GM18867 (cell line): ENCODE measurements around the gene TNFAIP3.

Source experiments
- ATAC-seq: cut with Tn5 transposase; IDR thresholded peaks from one replicate; pipeline ENCODE4 v1.9.1; 2021; ENCODE audit warnings: mild to moderate bottlenecking, moderate library complexity; ENCODE audit not compliant: unreplicated experiment

The TNFAIP3 gene

GRCh38 chr6:137919502-137919823 lies 52.4 kb downstream of the TNFAIP3 start:
- ATAC-seq, result no peak

GRCh38 chr6:137919837-137920730 lies 53.0 kb downstream of the TNFAIP3 start:
- ATAC-seq, result no peak

GRCh38 chr6:137921823-137922222 lies 54.8 kb downstream of the TNFAIP3 start:
- no peak for ATAC-seq

- no peak for ATAC-seq
Observed at GRCh38 chr6:137923866-137924653, 57.0 kb downstream of the TNFAIP3 start.

- ATAC-seq, result no peak
Observed at GRCh38 chr6:137925141-137925698, 58.2 kb downstream of the TNFAIP3 start.

GRCh38 chr6:137926207-137926731 lies 59.2 kb downstream of the TNFAIP3 start:
- ATAC-seq, result no peak

- ATAC-seq, result no peak
Observed at GRCh38 chr6:137926985-137927384, 59.9 kb downstream of the TNFAIP3 start.

- peak; percentile 91 for ATAC-seq
Observed at GRCh38 chr6:137927777-137928218, 60.7 kb downstream of the TNFAIP3 start.

GRCh38 chr6:137928286-137928685 lies 61.2 kb downstream of the TNFAIP3 start:
- ATAC-seq, result peak; percentile 41

- ATAC-seq, result no peak
Observed at GRCh38 chr6:137931849-137932465, 64.9 kb downstream of the TNFAIP3 start.
